Endothelial cell of umbilical vein (primary cell): ENCODE data around the gene HMHB1.
A peak's percentile ranks its signal among the peaks of the same experiment; 100 is the strongest.

Experiments used
- CTCF ChIP-seq, 2 donors: IDR thresholded peaks; 1 replicate in 1 of 2; 2 replicates in 1 of 2; pipeline ENCODE4 v1.5.1; 2011; ENCODE audit warnings: low read length in 2 of 2, mild to moderate bottlenecking in 2 of 2, moderate library complexity in 2 of 2, control low read depth in 1 of 2, inconsistent platforms in 1 of 2, low read depth in 1 of 2; ENCODE audit not compliant: insufficient read depth in 1 of 2; ENCODE audit errors: extremely low read depth in 1 of 2
- MAX ChIP-seq: IDR thresholded peaks from 2 replicates; pipeline ENCODE4 v1.6.1; 2011; ENCODE audit not compliant: insufficient read depth, insufficient read length
- MYC ChIP-seq: IDR thresholded peaks from one replicate; pipeline ENCODE4 v1.6.1; 2011; ENCODE audit warnings: mild to moderate bottlenecking, low read depth, low read length

- TF ChIP-seq CTCF (IDR thresholded peaks at IDR 0.05; ENCODE audit: extremely low read depth in 1 of 2, insufficient read depth in 1 of 2, low read depth in 1 of 2, low read length in 2 of 2) (peak; percentile 84), MYC (no peak), MAX (no peak)
Observed at GRCh38 chr5:143824851-143825720, 13.1 kb downstream of the HMHB1 start.
